OCI-LY1 (cell line): ENCODE data around the gene ANO3.

Source experiments
- H2AFZ ChIP-seq: fragments of 200-600 bp; sonication (generic), shearing (Covaris generic); 2 replicates; pipeline ENCODE4 v1.6.0; 2014; ENCODE audit warnings: antibody characterized with exemption, mild to moderate bottlenecking, low read length
- H3F3A ChIP-seq: fragments of 200-600 bp; sonication (generic), shearing (Covaris generic); 2 replicates; pipeline ENCODE4 v1.6.0; 2014; ENCODE audit warnings: mild to moderate bottlenecking, antibody characterized with exemption, low read length, moderate library complexity; ENCODE audit not compliant: insufficient read depth
- H3K27ac ChIP-seq: fragments of 200-600 bp; sonication (generic); 2 replicates; pipeline ENCODE4 v1.5.1; 2014; ENCODE audit warnings: low read length, mixed run types, mild to moderate bottlenecking, low read depth; ENCODE audit not compliant: poor library complexity, severe bottlenecking
- H3K27me3 ChIP-seq: fragments of 200-600 bp; sonication (generic); 2 replicates; pipeline ENCODE4 v1.6.0; 2014; ENCODE audit warnings: antibody characterized with exemption, mild to moderate bottlenecking, low read length, moderate library complexity; ENCODE audit not compliant: insufficient read depth
- H3K36me3 ChIP-seq: fragments of 200-600 bp; sonication (generic); 2 replicates; pipeline ENCODE4 v1.6.1; 2014; ENCODE audit warnings: mild to moderate bottlenecking, antibody characterized with exemption, low read length, moderate library complexity, mixed read lengths; ENCODE audit not compliant: insufficient read depth
- H3K4me1 ChIP-seq: fragments of 200-600 bp; sonication (generic); 2 replicates; pipeline ENCODE4 v1.5.1; 2014; ENCODE audit warnings: mild to moderate bottlenecking, low read length, moderate library complexity; ENCODE audit not compliant: insufficient read depth, severe bottlenecking
- H3K4me2 ChIP-seq: fragments of 200-600 bp; sonication (generic), shearing (Covaris generic); 2 replicates; pipeline ENCODE4 v1.6.1; 2014; ENCODE audit warnings: low read length
- H3K4me3 ChIP-seq: fragments of 200-600 bp; sonication (generic); 2 replicates; pipeline ENCODE4 v1.5.1; 2014; ENCODE audit warnings: low read length, low read depth, mild to moderate bottlenecking, mixed read lengths; ENCODE audit not compliant: poor library complexity, severe bottlenecking
- H3K79me2 ChIP-seq: fragments of 200-600 bp; shearing (Covaris generic); 2 replicates; pipeline ENCODE4 v1.6.1; 2016; ENCODE audit warnings: mixed run types, low read length, mixed read lengths; ENCODE audit not compliant: insufficient read depth
- H3K9ac ChIP-seq: fragments of 200-600 bp; sonication (generic), shearing (Covaris generic); 2 replicates; pipeline ENCODE4 v1.6.1; 2014; ENCODE audit warnings: mild to moderate bottlenecking, low read length, mixed read lengths
- H3K9me2 ChIP-seq: fragments of 200-600 bp; sonication (generic), shearing (Covaris generic); 2 replicates; pipeline ENCODE4 v1.6.1; 2014; ENCODE audit warnings: low read depth, mild to moderate bottlenecking, low read length, mixed read lengths
- H3K9me3 ChIP-seq: fragments of 200-600 bp; shearing (Covaris generic); 2 replicates; pipeline ENCODE4 v1.6.1; 2014; ENCODE audit warnings: low read length, mixed read lengths
- H4K20me1 ChIP-seq: fragments of 200-600 bp; sonication (generic), shearing (Covaris generic); 2 replicates; pipeline ENCODE4 v1.6.0; 2016; ENCODE audit warnings: mild to moderate bottlenecking, low read length; ENCODE audit not compliant: insufficient read depth
- CTCF ChIP-seq: fragments of 200-600 bp; sonication (generic), shearing (Covaris generic); IDR thresholded peaks from 2 replicates; pipeline ENCODE4 v1.5.1; 2017; ENCODE audit warnings: mild to moderate bottlenecking, antibody characterized with exemption, low read length, moderate library complexity, mixed read lengths
- EZH2 ChIP-seq: fragments of 200-600 bp; sonication (generic), shearing (Covaris generic); IDR thresholded peaks from 2 replicates; pipeline ENCODE4 v1.8.0; 2017; ENCODE audit warnings: borderline replicate concordance, mixed run types, mild to moderate bottlenecking, antibody characterized with exemption, low read length, moderate library complexity, mixed read lengths

ANO3 gene

GRCh38 chr11:26418386-26418912, 86.5 kb downstream of the ANO3 start:
- TF ChIP-seq EZH2 (no peak), CTCF (no peak)
- Histone ChIP-seq H3K4me3 (no peak overlapping the region), H3K36me3 (no peaks in the 10 kb centered on the region), H3K9me2 (no peaks in the 10 kb centered on the region), H3K27me3 (no peaks in the 10 kb centered on the region), H2AFZ (no peak overlapping the region), H3K4me1 (no peaks in the 10 kb centered on the region), H3K27ac (no peak overlapping the region), H3K4me2 (no peak overlapping the region), H3F3A (no peaks in the 10 kb centered on the region), H3K79me2 (no peaks in the 10 kb centered on the region), H3K9ac (no peak overlapping the region), H3K9me3 (no peaks in the 10 kb centered on the region), H4K20me1 (no peaks in the 10 kb centered on the region)

- Histone ChIP-seq H3K9ac (no peak overlapping the region), H3K27ac (no peak overlapping the region), H3K27me3 (no peaks in the 10 kb centered on the region), H3K4me3 (no peak overlapping the region), H3K9me3 (no peaks in the 10 kb centered on the region), H3K79me2 (no peaks in the 10 kb centered on the region), H3K9me2 (no peaks in the 10 kb centered on the region), H3K4me1 (no peaks in the 10 kb centered on the region), H3K36me3 (no peaks in the 10 kb centered on the region), H2AFZ (no peak overlapping the region), H3K4me2 (no peak overlapping the region), H3F3A (no peaks in the 10 kb centered on the region), H4K20me1 (no peaks in the 10 kb centered on the region)
- TF ChIP-seq EZH2: no peak
- TF ChIP-seq CTCF: no peak
Observed at GRCh38 chr11:26420331-26420730, 88.4 kb downstream of the ANO3 start.

GRCh38 chr11:26424255-26424654, 92.3 kb downstream of the ANO3 start:
- Histone ChIP-seq H3F3A (no peaks in the 10 kb centered on the region), H4K20me1 (no peaks in the 10 kb centered on the region), H3K9ac (no peak overlapping the region), H2AFZ (no peak overlapping the region), H3K4me2 (no peak overlapping the region), H3K79me2 (no peaks in the 10 kb centered on the region), H3K9me2 (no peaks in the 10 kb centered on the region), H3K27ac (no peak overlapping the region), H3K27me3 (no peaks in the 10 kb centered on the region; the same call in 1 of the 2 replicates), H3K36me3 (no peaks in the 10 kb centered on the region), H3K4me1 (no peaks in the 10 kb centered on the region), H3K4me3 (no peak overlapping the region), H3K9me3 (no peaks in the 10 kb centered on the region)
- TF ChIP-seq EZH2 (no peak), CTCF (no peak)
